Measurements from ENCODE around the gene HSD17B1.

- TF ChIP-seq POLR2A (IDR thresholded peaks at IDR 0.05) (no peak), CTCF (IDR thresholded peaks at IDR 0.05) (no peak)
Measured at GRCh38 chr17:42561897-42562387, 9.2 kb downstream of the HSD17B1 start, which contains the start of gene COASY.
